Endothelial cell of hepatic sinusoid (primary cell): Measurements from ENCODE around the gene FCHO1.
"Not testable (repeated sequence)": the region's sequence is repeated elsewhere in the genome, so short reads cannot be mapped to it uniquely, and the experiment has no call there.

ENCODE experiments used
- in situ Hi-C: cut with HindIII; loops from 2 replicates; pipeline ENCODE4 v1.10.0; 2017; ENCODE audit warnings: low sequenced_read_pairs

FCHO1 gene

DNA sequence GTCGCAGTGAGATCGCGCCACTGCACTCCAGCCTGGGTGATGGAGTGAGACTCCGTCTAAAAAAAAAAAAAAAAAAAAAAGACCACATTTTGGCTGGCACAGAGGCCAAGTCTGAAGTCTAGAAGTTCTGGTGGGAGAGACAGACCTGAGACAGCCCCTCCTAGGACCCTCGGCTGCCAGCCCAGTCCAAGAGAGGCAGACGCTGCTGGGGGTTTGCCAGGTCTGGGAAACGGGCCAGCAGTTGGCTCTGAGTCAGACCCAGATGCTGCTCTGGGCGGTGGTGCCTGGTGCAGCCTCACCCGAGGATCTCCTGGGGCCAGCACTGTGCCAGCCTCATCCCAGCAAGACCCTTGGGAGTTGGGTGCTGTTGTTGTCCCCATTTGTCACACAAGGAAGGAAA is 5.8 kb downstream of the FCHO1 start:
- in situ Hi-C loops: no loop called here

GRCh38 chr19:17758515-17758914 is 7.2 kb downstream of the FCHO1 start:
- in situ Hi-C loops: no loop called here

DNA sequence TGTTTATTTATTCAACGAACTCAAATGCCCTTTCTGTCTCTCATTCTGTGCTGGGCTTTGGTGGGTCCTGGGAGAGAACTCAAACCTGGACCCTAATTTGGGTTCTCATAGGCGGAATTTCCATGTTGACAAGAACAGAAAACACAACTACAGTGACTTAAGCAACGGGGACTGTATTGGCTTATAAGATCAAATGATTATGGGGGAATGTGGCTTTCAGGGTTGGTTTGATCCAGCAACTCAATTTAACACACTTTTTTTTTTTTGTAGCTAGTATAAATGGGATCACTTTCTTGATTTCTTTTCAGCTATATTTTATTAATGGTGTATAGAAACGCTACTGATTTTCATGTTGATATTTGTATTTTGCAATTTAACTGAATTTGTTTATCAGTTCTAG is 9.9 kb downstream of the FCHO1 start:
- in situ Hi-C loops: loop anchor here (5.0 kb wide), 1 partner anchor 64 kb away; no protein-coding TSS in a partner anchor

GRCh38 chr19:17762505-17763229 is 11.4 kb downstream of the FCHO1 start:
- in situ Hi-C loops: loop anchor here (5.0 kb wide), 1 partner anchor 65 kb away; no protein-coding TSS in a partner anchor

- in situ Hi-C loops: loop anchor here (5.0 kb wide), 1 partner anchor 67 kb away; no protein-coding TSS in a partner anchor
These were observed 13.1 kb downstream of the FCHO1 start for GRCh38 chr19:17764348-17764747.

DNA sequence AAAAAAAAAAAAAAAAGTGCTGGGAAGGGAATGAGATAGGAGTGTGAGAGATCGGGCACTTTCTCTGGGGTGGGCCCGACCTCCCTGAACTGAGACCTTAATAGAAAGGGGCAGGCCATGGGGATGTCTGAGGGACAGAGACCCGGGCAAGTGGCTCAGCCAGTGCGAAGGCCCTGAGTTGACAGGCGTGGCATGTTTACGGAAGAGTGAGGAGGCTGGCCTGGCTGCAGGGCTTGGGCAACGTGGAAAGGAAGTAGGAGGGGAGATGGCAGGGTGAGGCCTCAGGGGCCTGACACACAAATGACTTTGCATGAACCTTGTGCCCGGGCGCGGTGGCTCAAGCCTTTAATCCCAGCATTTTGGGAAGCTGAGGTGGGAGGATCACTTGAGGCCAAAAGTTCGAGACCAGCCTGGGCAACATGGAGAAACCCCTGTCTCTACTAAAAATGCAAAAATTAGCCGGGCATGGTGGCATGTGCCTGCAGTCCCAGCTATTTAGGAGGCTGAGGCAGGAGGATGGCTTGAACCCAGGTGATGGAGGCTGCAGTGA is 13.9 kb downstream of the FCHO1 start:
- in situ Hi-C loops: no loop called here

DNA sequence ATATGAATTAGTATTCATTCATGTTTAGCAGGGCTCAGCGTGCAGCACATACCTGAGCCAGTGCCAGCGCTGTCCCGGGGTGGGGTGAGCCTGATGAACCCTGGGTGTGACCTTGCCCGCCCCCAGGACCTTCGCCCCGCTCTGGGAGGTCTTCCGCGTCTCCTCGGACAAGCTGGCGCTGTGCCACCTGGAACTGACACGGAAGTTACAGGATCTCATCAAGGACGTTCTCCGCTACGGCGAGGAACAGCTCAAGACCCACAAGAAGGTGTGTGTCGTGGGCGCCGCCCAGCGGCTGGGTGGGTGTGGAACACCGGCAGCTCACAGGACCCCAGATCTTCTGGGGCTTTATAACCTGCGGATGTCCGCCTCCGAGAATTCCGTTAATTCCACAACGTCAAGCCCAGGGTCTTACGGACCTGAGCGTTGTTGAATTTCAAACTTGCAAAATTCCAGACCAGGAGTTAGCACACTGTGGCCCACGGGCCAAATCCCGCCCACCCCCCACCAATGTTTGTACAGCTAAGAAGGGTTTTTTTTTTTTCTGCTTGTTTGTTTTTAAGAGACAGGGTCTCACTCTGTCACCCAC is 15.4 kb downstream of the FCHO1 start:
- in situ Hi-C loops: no loop called here

DNA sequence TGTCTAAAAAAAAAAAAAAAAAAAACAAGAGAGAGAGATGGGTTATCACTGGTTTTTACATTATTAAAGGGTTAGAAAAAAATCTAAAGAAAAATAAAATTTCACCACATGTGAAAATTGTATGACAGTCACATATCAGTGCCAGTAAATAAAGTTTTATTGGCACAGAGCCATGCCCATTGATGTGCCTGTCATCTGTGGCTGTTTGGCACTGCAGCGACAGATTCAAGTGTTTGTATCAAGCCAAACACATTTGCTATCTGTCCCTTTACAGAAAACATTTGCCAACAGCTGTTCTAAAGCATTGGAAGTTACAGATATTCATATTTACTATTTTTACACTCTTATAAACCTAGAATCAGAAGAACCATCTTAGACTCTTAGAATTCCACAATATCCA is 16.3 kb downstream of the FCHO1 start:
- in situ Hi-C loops: no loop called here

DNA sequence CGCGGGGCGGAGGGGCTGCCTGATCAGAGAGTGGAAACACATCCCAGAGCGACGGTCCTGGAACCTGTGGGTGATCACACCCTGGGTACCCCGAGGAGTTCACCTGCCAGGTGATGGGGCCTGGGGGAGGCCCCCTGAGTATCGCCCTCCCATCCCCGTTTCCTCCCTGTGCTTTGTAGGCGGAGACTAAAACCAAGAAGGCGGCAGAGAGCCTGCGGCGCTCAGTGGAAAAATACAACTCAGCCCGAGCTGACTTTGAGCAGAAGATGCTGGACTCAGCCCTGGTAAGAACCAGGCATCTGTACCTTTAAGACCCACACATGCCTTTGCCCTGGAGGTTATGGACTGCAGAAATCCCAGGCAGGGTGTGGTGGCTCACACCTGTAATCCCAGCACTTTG is 19.3 kb downstream of the FCHO1 start:
- in situ Hi-C loops: no loop called here

- in situ Hi-C loops: no loop called here
These were observed 20.9 kb downstream of the FCHO1 start for GRCh38 chr19:17772172-17772571.

GRCh38 chr19:17775245-17775927 is 24.1 kb downstream of the FCHO1 start:
- in situ Hi-C loops: loop anchor here (5.0 kb wide), 1 partner anchor 77 kb away; no protein-coding TSS in a partner anchor

DNA sequence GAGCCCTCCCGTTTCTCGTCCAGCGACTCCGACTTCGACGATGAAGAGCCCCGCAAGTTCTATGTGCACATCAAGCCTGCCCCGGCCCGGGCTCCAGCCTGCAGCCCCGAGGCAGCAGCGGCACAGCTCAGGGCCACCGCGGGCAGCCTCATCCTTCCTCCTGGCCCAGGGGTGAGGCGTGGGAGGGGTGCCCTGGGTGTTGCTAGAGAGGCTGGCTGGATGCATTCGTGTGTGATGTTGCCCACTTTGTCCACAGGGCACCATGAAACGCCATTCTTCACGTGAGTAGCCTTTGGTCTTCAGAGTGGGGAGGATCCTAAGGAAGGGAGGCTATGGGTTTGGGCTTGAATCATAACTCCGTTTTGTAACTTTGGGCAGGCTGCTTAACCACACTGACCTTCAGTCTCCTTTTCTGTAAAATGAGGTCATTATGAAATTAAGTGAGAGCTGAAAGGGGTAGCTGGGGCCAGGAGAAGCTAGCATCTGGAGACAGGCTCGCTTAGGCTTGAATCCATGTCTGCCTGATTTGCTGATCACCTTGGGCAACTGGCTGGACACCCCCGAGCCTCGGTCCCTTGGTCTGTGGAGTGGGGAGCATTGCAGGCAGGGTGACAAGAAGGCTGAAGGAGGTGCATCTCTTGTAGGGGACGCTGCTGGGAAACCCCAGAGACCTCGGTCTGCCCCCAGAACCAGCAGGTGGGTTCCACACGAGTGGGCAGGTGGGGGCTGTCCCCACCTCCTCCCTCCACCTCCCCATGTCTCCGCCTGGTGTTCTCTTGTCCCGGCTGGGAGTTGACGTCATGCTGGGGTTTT is 24.9 kb downstream of the FCHO1 start:
- in situ Hi-C loops: loop anchor here (5.0 kb wide), 1 partner anchor 76 kb away; no protein-coding TSS in a partner anchor

DNA sequence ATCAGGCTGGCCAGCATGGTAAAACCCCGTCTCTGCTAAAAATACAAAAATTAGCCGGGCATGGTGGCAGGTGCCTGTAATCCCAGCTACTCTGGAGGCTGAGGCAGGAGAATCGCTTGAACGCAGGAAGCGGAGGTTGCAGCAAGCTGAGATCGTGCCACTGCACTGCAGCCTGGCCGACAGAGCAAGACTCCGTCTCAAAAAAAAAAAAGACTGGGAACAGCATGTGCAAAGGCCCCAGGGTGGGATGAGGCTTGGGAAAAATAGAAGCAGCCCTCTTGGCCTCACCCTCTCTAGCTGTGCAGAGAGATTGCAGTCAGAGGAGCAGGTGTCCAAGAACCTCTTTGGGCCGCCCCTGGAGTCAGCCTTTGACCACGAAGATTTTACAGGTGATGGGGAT is 26.6 kb downstream of the FCHO1 start:
- in situ Hi-C loops: loop anchor here (5.0 kb wide), 1 partner anchor 74 kb away; no protein-coding TSS in a partner anchor

DNA sequence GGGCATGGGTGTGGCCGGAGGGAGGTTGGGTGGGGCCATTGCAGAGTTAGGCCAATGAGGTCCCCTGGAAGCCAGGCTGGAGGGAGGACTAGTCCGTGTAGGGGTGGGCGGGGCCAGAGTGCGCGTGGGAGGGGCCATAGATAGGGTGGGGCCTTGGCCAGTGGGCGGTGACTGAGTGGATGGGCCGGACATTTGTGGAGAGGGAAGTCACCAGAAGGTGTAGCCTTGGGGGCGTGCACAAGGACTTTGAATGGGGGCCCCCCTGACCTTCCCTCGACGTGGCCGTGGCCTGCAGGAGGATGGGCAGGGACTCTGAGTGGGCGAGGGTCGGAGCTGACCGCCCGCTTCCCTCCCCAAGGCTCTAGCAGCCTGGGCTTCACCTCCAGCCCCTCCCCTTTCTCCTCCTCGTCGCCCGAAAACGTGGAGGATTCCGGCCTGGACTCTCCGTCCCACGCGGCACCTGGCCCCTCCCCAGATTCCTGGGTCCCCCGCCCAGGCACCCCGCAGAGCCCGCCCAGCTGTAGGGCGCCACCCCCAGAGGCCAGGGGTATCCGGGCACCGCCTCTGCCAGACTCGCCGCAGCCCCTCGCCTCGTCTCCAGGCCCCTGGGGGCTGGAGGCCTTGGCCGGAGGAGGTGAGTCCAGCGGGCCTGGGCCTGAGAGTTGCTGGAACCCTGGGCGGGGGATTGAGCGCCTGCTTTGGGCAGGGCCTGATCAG is 27.1 kb downstream of the FCHO1 start:
- in situ Hi-C loops: loop anchor here (5.0 kb wide), 1 partner anchor 74 kb away; no protein-coding TSS in a partner anchor

DNA sequence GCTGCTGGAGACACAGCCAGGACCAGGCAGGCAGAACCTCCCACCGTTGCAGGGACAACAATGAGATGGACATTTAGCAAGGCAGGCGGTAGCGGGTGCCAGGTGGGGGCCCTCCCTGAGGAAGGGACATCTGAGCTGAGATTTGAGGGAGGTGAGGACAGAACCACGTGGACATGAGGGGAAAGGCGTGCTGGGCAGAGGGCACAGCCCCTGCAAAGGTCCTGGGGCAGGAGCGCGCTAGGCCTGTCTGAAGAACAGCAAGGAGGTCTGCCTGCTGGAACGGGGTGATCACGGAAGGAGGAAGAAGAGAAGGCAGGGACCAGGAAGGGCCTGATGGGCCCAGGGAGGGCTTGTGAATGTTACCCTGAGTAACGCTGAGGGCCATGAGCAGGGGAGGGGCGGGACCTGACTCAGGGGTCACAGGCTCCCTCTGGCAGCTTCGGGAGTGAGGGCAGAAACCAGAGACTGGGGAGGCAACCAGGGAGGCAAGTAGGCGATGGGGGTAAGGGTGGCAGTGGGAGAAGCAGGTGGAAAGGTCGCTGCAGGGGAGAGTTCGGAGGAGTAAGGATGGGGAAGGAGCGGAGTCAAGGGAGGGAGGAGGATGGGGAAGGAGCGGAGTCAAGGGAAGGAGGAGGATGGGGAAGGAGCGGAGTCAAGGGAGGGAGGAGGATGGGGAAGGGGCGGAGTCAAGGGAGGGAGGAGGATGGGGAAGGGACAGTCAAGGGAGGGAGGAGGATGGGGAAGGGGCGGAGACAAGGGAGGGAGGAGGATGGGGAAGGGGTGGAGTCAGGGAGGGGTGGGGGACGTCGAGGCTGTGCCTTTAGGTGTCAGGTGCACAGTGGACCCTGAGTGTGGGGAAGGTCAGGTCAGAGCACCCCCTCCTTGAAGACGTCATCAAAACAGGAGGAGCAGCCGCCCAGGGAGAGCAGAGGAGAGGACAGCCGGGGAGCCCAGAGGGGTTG is 28.0 kb downstream of the FCHO1 start:
- in situ Hi-C loops: loop anchor here (5.0 kb wide), 1 partner anchor 73 kb away; no protein-coding TSS in a partner anchor

DNA sequence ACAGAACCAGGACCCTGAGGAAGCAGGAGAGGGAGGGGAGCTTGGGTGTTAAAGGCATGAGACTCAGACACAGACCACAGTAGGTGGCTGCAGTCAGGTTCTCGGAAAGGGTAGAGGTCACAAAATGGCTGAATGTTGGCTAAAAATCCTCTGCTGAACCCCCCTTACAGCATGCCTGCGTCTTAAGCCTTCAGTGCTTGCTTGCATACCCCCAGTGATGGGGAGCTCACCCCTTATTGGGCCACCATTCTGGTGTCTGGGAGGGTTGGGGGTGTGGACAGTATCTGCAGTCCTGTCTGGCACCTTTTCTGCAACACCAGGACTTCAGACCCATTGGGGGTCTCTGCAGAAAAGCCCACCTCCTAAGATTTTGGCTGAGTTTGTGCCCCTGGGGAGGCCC is 29.5 kb downstream of the FCHO1 start:
- in situ Hi-C loops: no loop called here

DNA sequence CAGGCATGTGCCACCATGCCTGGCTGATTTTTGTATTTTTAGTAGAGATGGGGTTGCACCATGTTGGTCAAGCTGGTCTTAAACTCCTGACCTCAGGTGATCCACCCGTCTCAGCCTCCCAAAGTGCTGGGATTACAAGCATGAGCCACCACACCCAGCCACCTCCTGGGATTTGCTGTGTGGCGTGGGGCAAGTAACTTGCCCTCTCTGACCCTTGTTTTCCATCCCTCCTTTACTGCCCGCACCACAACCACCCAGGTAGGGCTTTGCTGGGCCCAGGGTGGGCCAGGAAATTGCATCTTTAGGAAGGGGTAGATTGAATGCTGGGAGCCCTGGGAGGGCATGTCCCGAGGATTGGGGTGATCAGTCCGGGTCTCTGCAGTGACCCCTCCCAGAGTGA is 32.4 kb downstream of the FCHO1 start:
- in situ Hi-C loops: not testable (repeated sequence)

- in situ Hi-C loops: no loop called here
These were observed 33.1 kb downstream of the FCHO1 start for GRCh38 chr19:17784201-17785008.
